ENCODE data around the gene NCAM1. TPM values are rescaled to one million over a fixed set of nuclear protein-coding genes. Genes with fewer than 3 reads are reported as not detected.

The NCAM1 gene
- total and polyA plus RNA-seq, 2 donors (not counting 3 experiments of a cell fraction or from before 2014, with no cell fraction given): 0.03 TPM; not detected in 1

- H3K36me3 ChIP-seq (ENCODE audit: control insufficient read depth in 2 of 2, extremely low read depth in 1 of 2, insufficient read depth in 2 of 2, low read length in 2 of 2): no peaks in the 10 kb centered on the region
- DNase-seq (ENCODE audit: low read depth, low spot score): no peak
Measured at GRCh38 chr11:113034576-113034975, 73.4 kb downstream of the NCAM1 start.

More at GRCh38 chr11:113034576-113034975, 73.4 kb downstream of the NCAM1 start:
- CTCF ChIA-PET: no interaction called here
- no peak overlapping the region for H3K27ac ChIP-seq (ENCODE audit: insufficient read depth, low read depth, low read length)
- TF ChIP-seq FOS (IDR thresholded peaks at IDR 0.05; ENCODE audit: borderline replicate concordance, insufficient read depth, low read length) (no peak), JUN (IDR thresholded peaks at IDR 0.05; ENCODE audit: borderline replicate concordance, insufficient read depth, insufficient read length, low read depth) (no peak), CTCF (IDR thresholded peaks at IDR 0.05; ENCODE audit: extremely low read depth in 1 of 2, insufficient read depth in 1 of 2, low read depth in 1 of 2, low read length in 2 of 2) (no peak), MYC (IDR thresholded peaks at IDR 0.05; ENCODE audit: low read depth, low read length) (no peak), EZH2 (IDR thresholded peaks at IDR 0.05; ENCODE audit: borderline replicate concordance, low read depth, low read length, severe bottlenecking) (no peak), MAX (IDR thresholded peaks at IDR 0.05; ENCODE audit: insufficient read depth, insufficient read length) (no peak), GATA2 (IDR thresholded peaks at IDR 0.05; ENCODE audit: insufficient read depth, insufficient read length, low read depth, low read length) (no peak), POLR2A (IDR thresholded peaks at IDR 0.05; ENCODE audit: low read depth, low read length) (no peak), POLR2AphosphoS5 (IDR thresholded peaks at IDR 0.05; ENCODE audit: insufficient read depth, low read depth, low read length) (no peak)
- BruUV-seq (replicated peaks): no TSS peak
- intact Hi-C loops (cut with micrococcal nuclease) (no loop called here), dilution Hi-C loops (cut with MboI; ENCODE audit: extremely low pct_ligation_motif_present, low sequenced_read_pairs) (no loop called here)
- no peak overlapping the region for H3K4me3 ChIP-seq (replicated peaks in 1 of 3; ENCODE audit: insufficient read depth in 1 of 3, low read depth in 1 of 3, low read length in 3 of 3)
- no peaks in the 10 kb centered on the region for H3K4me1 ChIP-seq (ENCODE audit: control insufficient read depth, extremely low read depth, insufficient read depth, low read length)
- H4K20me1 ChIP-seq (replicated peaks; ENCODE audit: control insufficient read depth, extremely low read depth, insufficient read depth, low read length): no peaks in the 10 kb centered on the region
- H3K4me2 ChIP-seq (ENCODE audit: insufficient read depth, low read length): no peak overlapping the region
- no peaks in the 10 kb centered on the region for H3K27me3 ChIP-seq (ENCODE audit: control insufficient read depth in 2 of 2, insufficient read depth in 2 of 2, low read length in 2 of 2)
- no peak overlapping the region for H3K9ac ChIP-seq (replicated peaks; ENCODE audit: extremely low read depth, insufficient read depth, low read length)
- POLR2A ChIA-PET: no interaction called here
- H2AFZ ChIP-seq (ENCODE audit: low read depth, low read length): no peak overlapping the region
- H3K9me3 ChIP-seq (replicated peaks; ENCODE audit: control insufficient read depth, insufficient read depth, low read length): peaks cover 3% of the 10 kb centered on the region
- H3K79me2 ChIP-seq (ENCODE audit: control insufficient read depth, insufficient read depth, low read length): no peaks in the 10 kb centered on the region
- no peak for FAIRE-seq
- H3K9me1 ChIP-seq (replicated peaks; ENCODE audit: control insufficient read depth, extremely low read depth, insufficient read depth, low read length): no peaks in the 10 kb centered on the region

All from endothelial cell of umbilical vein (primary cell).